HT-29 (cell line): ENCODE measurements around the gene IFI30. TPM values are rescaled to one million over a fixed set of nuclear protein-coding genes. Genes with fewer than 3 reads are reported as not detected.

Experiments used
- DNase-seq: peaks from one replicate; pipeline ENCODE4 v3.0.0-alpha.2; 2015; ENCODE audit warnings: low spot score
- total RNA-seq: library from RNA; depleted of rRNA; stranded (reverse); fragments of >200 nt; shearing (Covaris generic); gene quantifications from 2 replicates; pipeline ENCODE4 v1.2.3, GENCODE V29; 2014; rRNA removed

The IFI30 gene
- 58.9 and 74.6 TPM in 2 replicates for total RNA-seq

- DNase-seq = no peak
These were observed at the start of gene IFI30 for GRCh38 chr19:18173572-18174288. TSS of gene IFI30 (plus strand) at chr19:18173813. CDS start at chr19:18173842, 29 bp downstream.

DNA sequence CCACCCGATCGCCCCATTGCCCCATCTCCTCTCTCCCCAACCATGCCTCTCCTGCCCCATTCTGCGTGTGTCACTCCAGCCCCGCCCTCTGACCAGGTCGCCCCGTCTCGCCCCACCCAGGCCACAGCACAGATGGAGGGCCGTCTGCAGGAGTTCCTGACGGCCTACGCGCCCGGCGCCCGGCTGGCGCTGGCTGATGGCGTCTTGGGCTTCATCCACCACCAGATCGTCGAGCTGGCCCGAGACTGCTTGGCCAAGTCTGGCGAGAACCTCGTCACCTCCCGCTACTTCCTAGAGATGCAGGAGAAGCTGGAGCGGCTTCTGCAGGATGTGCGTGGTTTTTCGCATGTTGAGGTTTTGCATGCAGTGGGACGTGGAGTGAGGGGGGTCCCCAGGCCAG lies 49.8 kb upstream of the IFI30 start:
- no peak for DNase-seq

DNA sequence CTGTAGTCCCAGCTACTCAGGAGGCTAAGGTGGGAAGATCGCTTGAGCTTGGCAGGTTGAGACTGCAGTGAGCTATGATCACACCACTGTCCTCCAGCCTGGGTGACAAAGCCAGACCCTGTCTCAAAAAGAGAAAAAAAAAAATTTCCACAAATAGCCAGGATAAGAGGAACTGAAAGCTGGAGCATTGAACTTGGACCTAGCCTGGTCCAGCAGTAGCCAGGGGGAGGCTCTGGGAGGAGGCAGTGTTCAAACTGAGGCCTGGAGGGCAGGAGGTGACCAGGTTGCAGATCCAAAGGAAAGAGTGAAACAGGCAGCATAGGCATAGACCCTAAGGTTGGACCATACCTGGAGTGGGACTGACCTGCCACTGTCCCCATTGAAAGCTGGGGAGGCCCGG lies 47.5 kb upstream of the IFI30 start:
- no peak for DNase-seq

GRCh38 chr19:18128044-18128443 lies 45.6 kb upstream of the IFI30 start:
- DNase-seq = no peak

DNA sequence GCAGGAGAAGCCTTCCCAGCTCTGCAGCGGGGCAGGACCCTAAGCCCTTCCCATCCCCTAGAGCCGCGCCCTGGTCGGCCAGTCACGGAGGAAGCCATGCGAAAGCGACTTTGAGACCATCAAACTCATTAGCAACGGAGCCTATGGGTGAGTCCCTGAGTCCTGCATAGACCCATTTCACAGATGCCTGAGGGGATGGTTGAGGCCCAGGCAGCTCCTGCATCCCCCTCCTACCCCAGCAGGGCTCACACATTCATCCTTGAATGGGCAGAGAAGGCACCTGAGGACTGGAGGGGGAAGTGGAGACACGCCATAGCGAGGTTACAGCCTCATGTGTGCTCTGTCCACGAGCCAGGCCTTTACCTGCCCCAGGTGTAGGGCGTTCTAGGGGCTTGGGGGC lies 44.8 kb upstream of the IFI30 start:
- no peak for DNase-seq

- no peak for DNase-seq
These were observed 42.9 kb upstream of the IFI30 start for GRCh38 chr19:18130523-18131242.

GRCh38 chr19:18131841-18132596 lies 41.6 kb upstream of the IFI30 start:
- no peak for DNase-seq

GRCh38 chr19:18135712-18136584 lies 37.7 kb upstream of the IFI30 start:
- DNase-seq = peak; percentile 82

DNA sequence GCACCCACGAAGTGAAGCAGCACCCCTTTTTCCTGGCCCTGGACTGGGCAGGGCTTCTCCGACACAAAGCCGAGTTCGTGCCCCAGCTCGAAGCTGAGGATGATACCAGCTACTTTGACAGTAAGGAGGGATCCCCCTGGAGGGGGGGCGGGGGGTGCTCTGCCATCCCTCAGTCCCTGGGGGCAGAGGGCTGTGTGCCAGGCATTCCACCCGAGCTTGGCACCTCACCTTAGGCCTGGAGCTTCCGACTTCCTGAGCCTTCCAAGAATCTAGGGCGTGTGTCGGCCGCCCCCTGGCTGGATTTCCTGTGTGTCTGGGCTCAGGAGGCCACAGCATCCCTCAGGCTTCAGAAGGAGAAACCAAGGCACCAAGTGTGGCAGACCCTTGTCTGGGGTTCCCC lies 36.4 kb upstream of the IFI30 start:
- no peak for DNase-seq

- no peak for DNase-seq
These were observed 35.8 kb upstream of the IFI30 start for GRCh38 chr19:18137657-18138339.

DNA sequence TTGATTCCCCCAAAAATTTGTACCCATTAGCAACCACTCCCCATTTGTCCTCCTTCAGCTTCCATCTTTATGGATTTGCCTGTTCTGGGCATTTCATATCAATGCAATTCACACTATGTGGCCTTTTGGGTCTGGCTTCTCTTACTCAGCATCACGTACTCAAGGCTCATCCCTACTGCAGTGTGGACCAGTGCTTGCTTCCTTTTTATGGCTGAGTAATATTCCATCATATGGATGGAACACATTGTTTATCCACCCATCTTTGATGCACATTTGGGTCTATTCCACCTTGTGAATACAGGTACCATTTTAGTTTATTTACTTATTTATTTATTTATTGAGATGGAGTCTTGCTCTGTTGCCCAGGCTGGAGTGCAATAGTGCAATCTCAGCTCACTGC lies 33.1 kb upstream of the IFI30 start:
- no peak for DNase-seq

DNA sequence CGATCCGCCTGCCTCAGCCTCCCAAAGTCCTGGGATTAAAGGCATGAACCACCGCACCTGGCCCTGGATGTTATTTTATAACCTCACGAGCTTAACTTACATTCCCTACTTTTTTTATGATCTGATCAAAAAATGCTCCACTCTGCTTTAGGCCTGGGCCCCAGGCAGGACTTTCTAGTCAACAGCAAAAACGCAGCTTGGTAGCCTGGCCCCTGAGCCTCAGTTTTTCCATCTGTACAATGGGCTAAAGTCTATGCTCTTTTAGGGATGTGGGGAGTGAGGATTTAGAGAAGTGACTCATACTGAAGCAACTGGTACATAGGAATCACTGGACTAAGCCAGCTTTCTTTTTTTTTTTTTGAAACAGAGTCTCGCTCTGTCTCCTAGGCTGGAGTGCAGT lies 32.6 kb upstream of the IFI30 start:
- no peak for DNase-seq

- DNase-seq = no peak
These were observed 29.7 kb upstream of the IFI30 start for GRCh38 chr19:18143902-18144301.

- DNase-seq = no peak
These were observed 29.3 kb upstream of the IFI30 start for GRCh38 chr19:18144361-18144760.

DNA sequence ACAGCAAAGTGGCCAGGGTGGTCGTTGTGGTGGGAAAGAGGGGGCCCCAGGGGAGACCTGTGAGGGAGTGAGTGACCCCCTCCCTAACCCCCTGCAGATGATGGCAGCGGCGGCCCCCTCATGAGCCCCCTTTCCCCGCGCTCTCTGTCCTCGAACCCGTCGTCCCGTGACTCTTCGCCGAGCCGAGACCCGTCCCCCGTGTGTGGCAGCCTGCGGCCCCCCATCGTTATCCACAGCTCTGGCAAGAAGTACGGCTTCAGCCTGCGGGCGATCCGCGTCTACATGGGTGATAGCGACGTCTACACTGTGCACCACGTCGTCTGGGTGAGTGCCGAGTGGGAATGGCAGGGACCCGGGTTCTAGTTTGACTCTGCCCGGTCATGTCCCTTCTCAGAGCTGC lies 28.7 kb upstream of the IFI30 start:
- DNase-seq = no peak

GRCh38 chr19:18145391-18145999 lies 28.1 kb upstream of the IFI30 start:
- DNase-seq = no peak

GRCh38 chr19:18147396-18147795 lies 26.2 kb upstream of the IFI30 start:
- no peak for DNase-seq

DNA sequence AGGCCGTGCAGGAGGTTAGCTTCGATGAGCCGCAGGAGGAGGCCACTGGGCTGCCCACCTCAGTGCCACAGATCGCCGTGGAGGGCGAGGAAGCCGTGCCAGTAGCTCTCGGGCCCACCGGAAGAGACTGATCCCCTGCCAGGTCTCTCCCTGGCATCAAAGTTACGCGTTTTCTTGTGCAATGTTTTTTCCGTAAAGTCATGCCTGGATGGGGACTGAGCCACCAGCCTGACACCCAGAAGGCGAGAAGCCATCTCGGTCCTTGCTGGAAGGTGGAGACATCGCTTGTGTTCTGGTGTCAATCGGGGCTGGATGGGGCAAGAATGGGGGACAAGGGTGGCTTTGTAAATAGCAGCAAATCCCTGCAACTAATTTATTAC lies 24.0 kb upstream of the IFI30 start:
- DNase-seq = no peak

GRCh38 chr19:18150776-18151624 lies 22.6 kb upstream of the IFI30 start:
- no peak for DNase-seq

DNA sequence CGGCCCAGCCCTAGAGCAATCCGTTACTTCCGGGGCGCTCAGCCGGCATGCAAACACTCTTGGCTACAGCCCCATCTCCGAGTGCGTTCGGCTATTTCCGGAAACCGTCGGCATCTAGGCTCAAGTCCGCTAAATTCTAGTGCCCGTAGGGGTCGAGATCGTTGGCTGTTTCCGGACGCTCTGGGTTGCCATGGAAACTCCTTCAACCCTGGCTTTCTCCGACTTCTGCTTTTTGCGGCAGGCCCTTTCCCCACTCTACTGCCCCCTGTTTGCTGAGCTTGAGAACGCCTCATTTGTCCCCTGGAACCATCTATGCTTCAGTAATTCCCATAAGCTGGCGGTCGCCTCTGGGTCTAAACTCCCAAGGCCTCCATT lies 21.2 kb upstream of the IFI30 start:
- peak; percentile 90 for DNase-seq
